Effector CD4-positive, alpha-beta T cell (primary cell): ENCODE data around the gene VWA1.

ENCODE experiments used
- DNase-seq: peaks from one replicate; pipeline ENCODE4 v3.0.0-alpha.2; 2020

The VWA1 gene

GRCh38 chr1:1489861-1490260 is 54.4 kb downstream of the VWA1 start:
- DNase-seq, result no peak

- no peak for DNase-seq
These were observed 55.2 kb downstream of the VWA1 start for GRCh38 chr1:1490633-1491230.

GRCh38 chr1:1491601-1492000 is 56.1 kb downstream of the VWA1 start:
- DNase-seq, result no peak
